H1 (cell line): Measurements from ENCODE around the gene ARMC9. TPM values are rescaled to one million over a fixed set of nuclear protein-coding genes. Genes with fewer than 3 reads are reported as not detected.

ENCODE experiments used
- CTCF ChIA-PET: fragments of 300-600 bp; sonication (Branson Sonifier 250); formaldehyde crosslinking; loops from one replicate; lab custom pipeline; 2021; ENCODE audit not compliant: partially characterized antibody; lab: Charles Lee
- POLR2A ChIA-PET: fragments of 300-600 bp; sonication (Branson Sonifier 250); formaldehyde crosslinking; loops from one replicate; lab custom pipeline; 2021; ENCODE audit warnings: inconsistent platforms; ENCODE audit not compliant: partially characterized antibody; lab: Charles Lee
- DNase-seq, 2 experiments: peaks; one replicate each; pipeline versions ENCODE4 v3.0.0 to v3.0.0-alpha.2; 2010 to 2022; ENCODE audit warnings: low spot score in 2 of 2, low read depth in 1 of 2, mixed read lengths in 1 of 2
- FAIRE-seq: peaks from 2 replicates; lab custom pipeline; 2011; peaks lifted over from hg19 to GRCh38; lab: Jason Lieb, UNC
- H2AFZ ChIP-seq: 2 replicates; pipeline ENCODE4 v1.8.1; 2012; ENCODE audit warnings: low read length, inconsistent platforms
- H2AK5ac ChIP-seq: 2 replicates; pipeline ENCODE4 v1.6.1; 2013; ENCODE audit warnings: low read depth, low read length
- H2BK120ac ChIP-seq: replicated peaks from 2 replicates; pipeline ENCODE3; 2013; ENCODE audit warnings: low read depth, low read length, inconsistent platforms
- H2BK12ac ChIP-seq: 2 replicates; pipeline ENCODE4 v1.6.1; 2013; ENCODE audit warnings: low read depth, low read length
- H2BK15ac ChIP-seq: 2 replicates; pipeline ENCODE4 v1.6.1; 2013; ENCODE audit warnings: low read length
- H2BK20ac ChIP-seq: 2 replicates; pipeline ENCODE4 v1.6.1; 2013; ENCODE audit warnings: low read length
- H2BK5ac ChIP-seq: 2 replicates; pipeline ENCODE4 v1.6.1; 2013; ENCODE audit warnings: low read depth, low read length
- H3K14ac ChIP-seq: 2 replicates; pipeline ENCODE4 v1.6.1; 2013; ENCODE audit warnings: inconsistent platforms; ENCODE audit not compliant: insufficient read length
- H3K18ac ChIP-seq: 2 replicates; pipeline ENCODE4 v1.6.1; 2013; ENCODE audit warnings: low read length; ENCODE audit errors: extremely low read depth
- H3K23ac ChIP-seq: 2 replicates; pipeline ENCODE4 v1.6.1; 2013; ENCODE audit warnings: inconsistent platforms; ENCODE audit not compliant: insufficient read length
- H3K23me2 ChIP-seq: 2 replicates; pipeline ENCODE4 v1.6.1; 2013; ENCODE audit warnings: low read depth, low read length
- H3K27ac ChIP-seq: 2 replicates; pipeline ENCODE4 v1.6.1; 2011; ENCODE audit warnings: low read depth, low read length, inconsistent platforms
- H3K27me3 ChIP-seq, 4 experiments: replicated peaks in 1 of 4; 1 replicate in 1 of 4; 2 replicates in 3 of 4; pipeline versions ENCODE4 v1.6.1 to v1.8.1; 2011 to 2013; ENCODE audit warnings: low read length in 3 of 4, mild to moderate bottlenecking in 3 of 4, inconsistent platforms in 2 of 4, mixed read lengths in 2 of 4, moderate library complexity in 1 of 4; ENCODE audit not compliant: control insufficient read depth in 3 of 4, insufficient read depth in 3 of 4; ENCODE audit errors: extremely low read depth in 1 of 4
- H3K36me3 ChIP-seq, 4 experiments: 2 replicates each; pipeline versions ENCODE4 v1.6.1 to v1.8.1; 2011 to 2013; ENCODE audit warnings: mild to moderate bottlenecking in 4 of 4, low read length in 3 of 4, moderate library complexity in 2 of 4, control low read depth in 1 of 4, inconsistent platforms in 1 of 4; ENCODE audit not compliant: insufficient read depth in 4 of 4, control insufficient read depth in 2 of 4
- H3K4ac ChIP-seq: replicated peaks from 2 replicates; pipeline ENCODE3; 2013; ENCODE audit warnings: low read length, low read depth, mixed read lengths, inconsistent platforms; ENCODE audit not compliant: insufficient read length
- H3K4me1 ChIP-seq, 4 experiments: replicated peaks in 1 of 4; 1 replicate in 1 of 4; 2 replicates in 3 of 4; pipeline versions ENCODE4 v1.6.1 to v1.8.1; 2011 to 2013; ENCODE audit warnings: low read length in 3 of 4, inconsistent platforms in 2 of 4, mixed read lengths in 1 of 4; ENCODE audit not compliant: insufficient read depth in 4 of 4, control insufficient read depth in 3 of 4
- H3K4me2 ChIP-seq, 2 experiments: 2 replicates each; pipeline versions ENCODE4 v1.6.1 to v1.8.1; 2011 to 2013; ENCODE audit warnings: low read depth in 2 of 2, low read length in 2 of 2, control low read depth in 1 of 2, inconsistent platforms in 1 of 2, mild to moderate bottlenecking in 1 of 2; ENCODE audit not compliant: insufficient read depth in 1 of 2
- H3K4me3 ChIP-seq, 4 experiments: fragments of 200-600, 300-600 bp in 1 of 4; sonication (generic), shearing (Covaris generic), sonication (Bioruptor Twin) in 1 of 4; 2 replicates each; pipeline versions ENCODE4 v1.5.1 to v1.8.1; 2011 to 2016; ENCODE audit warnings: low read length in 4 of 4, low read depth in 3 of 4, control low read depth in 2 of 4, inconsistent platforms in 2 of 4, mild to moderate bottlenecking in 2 of 4, mixed read lengths in 1 of 4, moderate library complexity in 1 of 4; ENCODE audit not compliant: insufficient read depth in 2 of 4; ENCODE audit errors: extremely low read depth in 1 of 4
- H3K56ac ChIP-seq: replicated peaks from 2 replicates; pipeline ENCODE3; 2013; ENCODE audit warnings: low read depth, mild to moderate bottlenecking, mixed read lengths, low read length, inconsistent platforms; ENCODE audit not compliant: insufficient read length
- H3K79me1 ChIP-seq: 2 replicates; pipeline ENCODE4 v1.6.1; 2013; ENCODE audit warnings: low read depth, low read length, control low read depth
- H3K79me2 ChIP-seq, 2 experiments: 2 replicates each; pipeline versions ENCODE4 v1.6.1 to v1.8.1; 2012 to 2013; ENCODE audit warnings: low read length in 2 of 2, mild to moderate bottlenecking in 2 of 2, inconsistent platforms in 1 of 2; ENCODE audit not compliant: insufficient read depth in 2 of 2, control insufficient read depth in 1 of 2
- H3K9ac ChIP-seq, 4 experiments: replicated peaks in 1 of 4; 1 replicate in 1 of 4; 2 replicates in 3 of 4; pipeline versions ENCODE4 v1.6.1 to v1.8.1; 2011 to 2013; ENCODE audit warnings: low read depth in 3 of 4, low read length in 3 of 4, control low read depth in 2 of 4, mild to moderate bottlenecking in 2 of 4, moderate library complexity in 2 of 4, inconsistent platforms in 1 of 4; ENCODE audit errors: extremely low read depth in 1 of 4
- H3K9me3 ChIP-seq, 2 experiments: 2 replicates each; pipeline versions ENCODE4 v1.6.1 to v1.8.1; 2012 to 2013; ENCODE audit warnings: mild to moderate bottlenecking in 2 of 2, moderate library complexity in 2 of 2, control low read depth in 1 of 2, inconsistent platforms in 1 of 2, low read depth in 1 of 2, low read length in 1 of 2, mixed read lengths in 1 of 2; ENCODE audit not compliant: insufficient read depth in 2 of 2
- H4K20me1 ChIP-seq, 2 experiments: replicated peaks in 1 of 2; 2 replicates each; pipeline versions ENCODE3 to v1.8.1; 2011 to 2013; ENCODE audit warnings: inconsistent platforms in 2 of 2, low read length in 2 of 2, mild to moderate bottlenecking in 1 of 2; ENCODE audit not compliant: insufficient read depth in 2 of 2, control insufficient read depth in 1 of 2
- H4K5ac ChIP-seq: 2 replicates; pipeline ENCODE4 v1.6.1; 2013; ENCODE audit warnings: low read length, low read depth, mixed read lengths, inconsistent platforms; ENCODE audit not compliant: insufficient read length
- H4K8ac ChIP-seq: 2 replicates; pipeline ENCODE4 v1.8.0; 2013; ENCODE audit warnings: mild to moderate bottlenecking, moderate library complexity, low read length, inconsistent platforms; ENCODE audit not compliant: insufficient read depth; ENCODE audit errors: extremely low read depth
- H4K91ac ChIP-seq: replicated peaks from 2 replicates; pipeline ENCODE3; 2013; ENCODE audit warnings: low read length, mixed read lengths, inconsistent platforms; ENCODE audit not compliant: insufficient read length
- CTBP2 ChIP-seq: IDR thresholded peaks from 2 replicates; pipeline ENCODE4 v1.7.0; 2011; ENCODE audit warnings: borderline replicate concordance, mild to moderate bottlenecking, moderate library complexity, mixed read lengths, low read length; ENCODE audit not compliant: insufficient read depth, insufficient read length
- YY1 ChIP-seq: IDR thresholded peaks from 2 replicates; pipeline ENCODE4 v1.6.1; 2011; ENCODE audit warnings: low read depth, mild to moderate bottlenecking, low read length
- WGBS, 2 experiments: shearing (Covaris generic) in 1 of 2; methylation state at CpG; one replicate each; pipeline versions ENCODE4 v1.1.6 to v1.1.7; 2013 to 2015; ENCODE audit warnings: low lambda C conversion rate in 2 of 2, mixed read lengths in 2 of 2, inconsistent platforms in 1 of 2, low coverage in 1 of 2, missing lambda C conversion rate in 1 of 2; ENCODE audit not compliant: insufficient replicate concordance in 2 of 2, insufficient coverage in 1 of 2, insufficient read length in 1 of 2; ENCODE audit errors: extremely low coverage in 1 of 2, missing lambda C conversion rate in 1 of 2; 5-methylcytosine and 5-hydroxymethylcytosine counted together
- polyA plus RNA-seq, 7 experiments: library from polyadenylated mRNA; depleted of rRNA in 3 of 7; stranded (reverse) in 5 of 7; unstranded in 2 of 7; fragments of >200 nt in 5 of 7; fragments of 200-250 nt in 2 of 7; gene quantifications; 1 replicate in 5 of 7; 2 replicates in 1 of 7; 4 replicates in 1 of 7; pipeline versions ENCODE4 v1.2.1 to v1.2.3, GENCODE V29; 2011 to 2013; ENCODE audit warnings: missing spikeins in 2 of 7, mixed read lengths in 2 of 7
- total RNA-seq: library from RNA; stranded (reverse); fragmentation: NEBNext Ultra II Directional; extraction: Animal tissue kit (Norgen Biotek cat#: 25700); gene quantifications from 2 replicates; pipeline ENCODE4 v1.2.1, GENCODE V29; 2021

Gene ARMC9
- total and polyA plus RNA-seq, 2 of the 8 experiments (the other 6 are each of a cell fraction or from before 2014, with no cell fraction given): 23.2 to 36.1 TPM

DNA sequence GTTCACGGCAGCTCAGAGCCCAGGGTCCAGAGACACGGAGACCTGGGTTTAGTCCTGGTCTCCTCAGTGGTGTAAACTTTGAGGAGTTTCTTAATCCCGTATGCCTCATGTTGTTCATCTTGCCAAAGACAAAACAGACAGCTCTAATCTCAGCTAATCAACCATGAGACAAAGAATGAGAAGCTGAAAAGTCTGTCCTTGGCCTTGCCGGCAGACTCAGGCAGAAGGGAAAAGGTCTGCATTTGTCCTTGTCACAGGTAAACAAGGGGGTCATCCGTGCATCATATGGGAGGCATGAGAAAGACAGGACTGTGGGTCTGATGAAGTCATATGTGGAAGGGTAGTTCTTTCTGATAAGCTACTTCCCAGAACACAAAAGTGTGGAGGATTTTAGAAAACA lies 1.8 kb upstream of the ARMC9 start:
- Histone ChIP-seq H4K91ac (no peak overlapping the region), H3K4me3 (no peak overlapping the region), H2AK5ac (no peak overlapping the region), H3K4me2 (no peak overlapping the region), H2BK15ac (0 out of 2 replicates have a peak overlapping the region, but pooled peaks have one; percentile 4), H3K18ac (no peak overlapping the region), H3K27ac (no peak overlapping the region), H3K79me1 (peaks cover 5% of the 10 kb centered on the region; the same call in 1 of the 2 replicates), H2BK12ac (no peak overlapping the region), H2BK120ac (no peak overlapping the region), H3K23ac (no peak overlapping the region), H3K23me2 (peaks cover 5% of the 10 kb centered on the region), H3K4me1 (peaks cover 0 to 7% (median 2%) of the 10 kb centered on the region in 4 experiments; a peak in 3 of 7 replicates), H2AFZ (no peak overlapping the region), H2BK5ac (no peak overlapping the region), H3K27me3 (no peaks in the 10 kb centered on the region), H3K79me2 (peaks cover 0 to 8% of the 10 kb centered on the region in 2 experiments; a peak in 2 of 4 replicates), H3K9me3 (peaks cover 2 to 3% of the 10 kb centered on the region in 2 experiments; a peak in 1 of 4 replicates), H3K36me3 (no peaks in the 10 kb centered on the region; a peak in 1 of 8 replicates), H2BK20ac (no peak overlapping the region), H3K56ac (no peak overlapping the region), H3K9ac (no peak overlapping the region), H4K5ac (no peak overlapping the region), H4K8ac (no peak overlapping the region), H4K20me1 (no peaks in the 10 kb centered on the region), H3K14ac (no peak overlapping the region), H3K4ac (no peak overlapping the region)
- no peak for DNase-seq
- FAIRE-seq: no peak
- TF ChIP-seq CTBP2 (no peak), YY1 (no peak)
- ChIA-PET POLR2A (interaction anchor here (0.6 to 1.1 kb wide), 2 partner anchors 18 to 269 kb away, joined by 3 to 4 read pairs; no protein-coding TSS in a partner anchor), CTCF (interaction anchor here (0.7 to 1.5 kb wide), 4 partner anchors 8 to 212 kb away, joined by 3 to 9 read pairs (median 3); no protein-coding TSS in a partner anchor)
- 90% methylated on average over 5 of the region's 5 CpGs; no CpG with 5 or more reads in 1 of the 2 experiments for WGBS, 2 experiments
